Thyroid gland (tissue), 4 donors: ENCODE data around the gene YJU2.

Experiments
- POLR2A ChIP-seq, 2 donors: fragments of 450-650 bp; IDR thresholded peaks; one replicate each; pipeline ENCODE4 v1.6.1; 2017; ENCODE audit warnings: antibody characterized with exemption in 2 of 2, mild to moderate bottlenecking in 2 of 2, moderate library complexity in 1 of 2
- TF ChIP-seq, protein P1 (sequence below), 6 experiments: fragments of 200-600 bp in 3 of 6; fragments of 450-650 bp in 3 of 6; sonication (generic) in 3 of 6; IDR thresholded peaks; one replicate each; pipeline ENCODE4 v1.5.1; 2016 to 2019; ENCODE audit warnings: antibody characterized with exemption in 6 of 6, mild to moderate bottlenecking in 2 of 6, inconsistent platforms in 1 of 6, moderate library complexity in 1 of 6

- TF ChIP-seq, protein P1, sequence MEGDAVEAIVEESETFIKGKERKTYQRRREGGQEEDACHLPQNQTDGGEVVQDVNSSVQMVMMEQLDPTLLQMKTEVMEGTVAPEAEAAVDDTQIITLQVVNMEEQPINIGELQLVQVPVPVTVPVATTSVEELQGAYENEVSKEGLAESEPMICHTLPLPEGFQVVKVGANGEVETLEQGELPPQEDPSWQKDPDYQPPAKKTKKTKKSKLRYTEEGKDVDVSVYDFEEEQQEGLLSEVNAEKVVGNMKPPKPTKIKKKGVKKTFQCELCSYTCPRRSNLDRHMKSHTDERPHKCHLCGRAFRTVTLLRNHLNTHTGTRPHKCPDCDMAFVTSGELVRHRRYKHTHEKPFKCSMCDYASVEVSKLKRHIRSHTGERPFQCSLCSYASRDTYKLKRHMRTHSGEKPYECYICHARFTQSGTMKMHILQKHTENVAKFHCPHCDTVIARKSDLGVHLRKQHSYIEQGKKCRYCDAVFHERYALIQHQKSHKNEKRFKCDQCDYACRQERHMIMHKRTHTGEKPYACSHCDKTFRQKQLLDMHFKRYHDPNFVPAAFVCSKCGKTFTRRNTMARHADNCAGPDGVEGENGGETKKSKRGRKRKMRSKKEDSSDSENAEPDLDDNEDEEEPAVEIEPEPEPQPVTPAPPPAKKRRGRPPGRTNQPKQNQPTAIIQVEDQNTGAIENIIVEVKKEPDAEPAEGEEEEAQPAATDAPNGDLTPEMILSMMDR (IDR thresholded peaks at IDR 0.05) = no peak
- TF ChIP-seq POLR2A (IDR thresholded peaks at IDR 0.05) = no peak
Measured at GRCh38 chr19:4232614-4233281, 14.1 kb upstream of the YJU2 start.
